Activated T-helper 17 cell treated with anti-CD3 and anti-CD28 coated beads, Interleukin-2, amount 50 U/mL, for 72 hours (primary cell): Measurements from ENCODE around the gene LRRC4. TPM values are rescaled to one million over a fixed set of nuclear protein-coding genes. Genes with fewer than 3 reads are reported as not detected.
A peak's percentile ranks its signal among the peaks of the same experiment; 100 is the strongest.

ENCODE experiments used
- ATAC-seq: fragments of 150-1000 bp; cut with Tn5 transposase; replicated peaks from 2 replicates; pipeline ENCODE4 v1.10.0; 2021; ENCODE audit warnings: mild to moderate bottlenecking, moderate library complexity
- H3K27ac Mint-ChIP-seq: one replicate; pipeline ENCODE4 v1.8.0; 2022; ENCODE audit warnings: mixed read lengths
- H3K27me3 Mint-ChIP-seq: one replicate; pipeline ENCODE4 v1.8.0; 2022; ENCODE audit warnings: mixed read lengths
- H3K36me3 Mint-ChIP-seq: one replicate; pipeline ENCODE4 v1.8.0; 2022; ENCODE audit warnings: low read depth, mild to moderate bottlenecking, mixed read lengths
- H3K4me1 Mint-ChIP-seq: one replicate; pipeline ENCODE4 v1.8.0; 2022; ENCODE audit warnings: mixed read lengths
- H3K4me3 Mint-ChIP-seq: one replicate; pipeline ENCODE4 v1.8.0; 2022; ENCODE audit warnings: mild to moderate bottlenecking, mixed read lengths
- H3K9me3 Mint-ChIP-seq: one replicate; pipeline ENCODE4 v1.8.0; 2022; ENCODE audit warnings: mixed read lengths
- total RNA-seq, 2 donors: library from RNA; stranded (reverse); gene quantifications; one replicate each; pipeline ENCODE4 v1.2.3, GENCODE V29; 2022

LRRC4 gene
- total RNA-seq, 2 donors from 2014 or later = 0.13 TPM; not detected in 1

GRCh38 chr7:127997226-127997922 is 33.9 kb downstream of the LRRC4 start:
- ATAC-seq = no peak
- Mint-ChIP-seq H3K4me3 (no peak overlapping the region), H3K27me3 (no peaks in the 10 kb centered on the region), H3K4me1 (peaks cover 9% of the 10 kb centered on the region), H3K9me3 (no peaks in the 10 kb centered on the region), H3K27ac (no peak overlapping the region), H3K36me3 (peaks cover 93% of the 10 kb centered on the region)

DNA sequence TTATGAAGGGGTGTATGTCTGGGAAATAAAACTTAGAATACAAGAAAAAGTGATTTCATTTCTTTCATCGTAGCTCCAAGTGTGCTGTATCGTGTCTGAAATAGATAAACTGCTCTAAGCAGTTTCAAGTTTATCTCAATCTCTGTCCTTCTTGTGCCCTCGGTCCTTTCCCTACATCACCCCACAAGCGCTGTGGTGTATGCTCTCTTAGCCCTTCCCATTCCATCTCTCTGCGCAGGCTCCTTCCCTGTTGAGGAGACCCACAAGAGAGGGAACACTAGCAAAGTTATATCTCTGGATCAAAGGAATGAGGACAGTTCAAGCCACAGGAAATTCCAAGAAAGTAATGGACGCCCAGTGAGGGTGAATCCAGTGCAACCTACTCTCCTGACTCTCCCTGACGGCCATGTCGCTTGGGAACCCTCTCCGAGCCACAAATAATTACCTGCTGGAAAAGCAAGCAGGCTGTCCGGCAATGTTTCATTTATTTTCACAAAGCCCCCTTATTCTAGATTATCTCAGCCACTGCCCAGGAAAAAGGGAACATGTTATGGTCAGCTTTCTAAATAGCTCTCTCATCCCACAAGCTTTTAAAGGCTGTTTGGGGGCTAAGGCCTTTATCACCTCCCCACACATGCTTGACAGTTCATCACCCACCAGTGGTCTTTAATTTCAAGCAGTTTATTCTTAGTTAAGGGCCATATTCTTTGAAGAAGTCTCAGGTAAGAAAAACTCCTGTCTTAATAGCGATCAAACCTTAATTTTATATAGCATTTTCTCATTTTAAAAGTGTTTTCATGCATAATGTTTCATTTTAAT is 34.8 kb downstream of the LRRC4 start:
- ATAC-seq = no peak
- Mint-ChIP-seq H3K4me3 (no peak overlapping the region), H3K9me3 (no peaks in the 10 kb centered on the region), H3K36me3 (peaks cover 95% of the 10 kb centered on the region), H3K4me1 (peaks cover 9% of the 10 kb centered on the region), H3K27ac (no peak overlapping the region), H3K27me3 (no peaks in the 10 kb centered on the region)

GRCh38 chr7:127995881-127996215 is 35.4 kb downstream of the LRRC4 start:
- H3K36me3 Mint-ChIP-seq = peaks cover 96% of the 10 kb centered on the region
- H3K27ac Mint-ChIP-seq = no peak overlapping the region
- H3K4me3 Mint-ChIP-seq = no peak overlapping the region
- H3K9me3 Mint-ChIP-seq = no peaks in the 10 kb centered on the region
- peaks cover 14% of the 10 kb centered on the region for H3K4me1 Mint-ChIP-seq
- no peaks in the 10 kb centered on the region for H3K27me3 Mint-ChIP-seq
- ATAC-seq = no peak

DNA sequence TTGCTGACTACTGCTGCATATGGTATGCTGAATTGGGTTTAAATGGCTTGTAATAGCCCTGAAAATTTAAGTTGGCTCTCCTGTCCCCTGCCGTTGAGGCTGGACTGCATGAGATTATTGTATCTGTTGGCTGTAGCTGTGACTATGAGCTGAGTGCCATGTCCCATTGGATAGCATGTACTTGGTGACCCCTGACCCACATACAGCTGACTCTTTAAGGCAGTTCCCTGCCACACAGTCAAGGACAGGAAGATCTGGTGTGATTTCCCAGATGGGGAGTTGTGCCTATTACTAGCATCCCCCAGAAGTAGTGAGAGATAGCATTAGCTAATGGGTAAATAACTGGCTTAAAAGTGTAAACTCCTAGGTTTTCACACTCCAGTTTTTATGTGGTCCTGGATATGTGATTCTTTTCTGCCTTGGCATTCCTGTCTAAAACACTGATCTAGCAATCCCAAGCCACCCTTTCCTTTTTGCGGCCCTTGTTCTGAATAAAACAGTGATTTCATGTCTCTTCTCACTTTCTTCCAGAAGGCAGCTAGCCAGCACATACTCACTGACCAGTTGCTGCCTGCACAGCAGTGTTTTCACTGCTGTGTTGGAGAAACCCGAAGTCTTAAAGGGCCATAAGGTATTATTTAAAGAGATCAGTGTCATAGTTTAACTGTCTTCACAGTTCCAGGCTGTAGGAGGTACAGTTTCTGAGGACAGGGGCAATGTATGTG is 35.9 kb downstream of the LRRC4 start:
- Mint-ChIP-seq H3K27ac (no peak overlapping the region), H3K36me3 (peaks cover 96% of the 10 kb centered on the region), H3K4me1 (peaks cover 14% of the 10 kb centered on the region), H3K9me3 (no peaks in the 10 kb centered on the region), H3K4me3 (no peak overlapping the region), H3K27me3 (no peaks in the 10 kb centered on the region)
- no peak for ATAC-seq

GRCh38 chr7:127993987-127994386 is 37.2 kb downstream of the LRRC4 start:
- H3K4me3 Mint-ChIP-seq = no peak overlapping the region
- H3K27ac Mint-ChIP-seq = no peak overlapping the region
- no peak for ATAC-seq
- no peaks in the 10 kb centered on the region for H3K9me3 Mint-ChIP-seq
- H3K4me1 Mint-ChIP-seq = peaks cover 14% of the 10 kb centered on the region
- H3K36me3 Mint-ChIP-seq = peaks cover 96% of the 10 kb centered on the region
- no peaks in the 10 kb centered on the region for H3K27me3 Mint-ChIP-seq

- Mint-ChIP-seq H3K4me1 (peaks cover 14% of the 10 kb centered on the region), H3K9me3 (no peaks in the 10 kb centered on the region), H3K27me3 (no peaks in the 10 kb centered on the region), H3K27ac (no peak overlapping the region), H3K4me3 (no peak overlapping the region), H3K36me3 (peaks cover 96% of the 10 kb centered on the region)
- no peak for ATAC-seq
Observed at GRCh38 chr7:127993317-127993716, 37.9 kb downstream of the LRRC4 start.

DNA sequence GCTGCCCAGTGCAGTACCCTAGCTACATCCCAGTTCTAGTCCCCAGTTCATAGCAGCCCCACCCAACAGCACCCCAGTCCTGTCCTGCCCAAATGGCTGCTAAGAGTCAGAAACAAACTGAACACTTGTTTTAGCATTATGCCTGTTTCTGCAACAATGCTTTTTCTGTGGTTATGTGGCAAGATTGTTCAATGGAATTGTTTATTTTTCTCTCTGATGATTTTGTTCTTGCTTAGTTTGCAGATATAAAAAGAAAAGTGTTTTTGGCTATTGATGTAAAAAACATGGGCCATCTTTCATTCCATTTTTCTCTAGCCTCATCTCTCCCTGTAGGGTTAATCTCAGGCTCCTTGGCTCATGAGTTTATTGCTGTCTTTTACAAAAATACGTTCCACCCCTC is 42.5 kb downstream of the LRRC4 start:
- peaks cover 13% of the 10 kb centered on the region for H3K4me1 Mint-ChIP-seq
- no peak for ATAC-seq
- H3K9me3 Mint-ChIP-seq = no peaks in the 10 kb centered on the region
- H3K36me3 Mint-ChIP-seq = peaks cover 79% of the 10 kb centered on the region
- no peak overlapping the region for H3K27ac Mint-ChIP-seq
- no peak overlapping the region for H3K4me3 Mint-ChIP-seq
- no peaks in the 10 kb centered on the region for H3K27me3 Mint-ChIP-seq

GRCh38 chr7:127986581-127987521 is 44.4 kb downstream of the LRRC4 start:
- peak overlapping the region; percentile 20 for H3K27ac Mint-ChIP-seq
- ATAC-seq = no peak
- peaks cover 60% of the 10 kb centered on the region for H3K36me3 Mint-ChIP-seq
- peaks cover 16% of the 10 kb centered on the region for H3K4me1 Mint-ChIP-seq
- no peaks in the 10 kb centered on the region for H3K27me3 Mint-ChIP-seq
- no peaks in the 10 kb centered on the region for H3K9me3 Mint-ChIP-seq
- H3K4me3 Mint-ChIP-seq = no peak overlapping the region

DNA sequence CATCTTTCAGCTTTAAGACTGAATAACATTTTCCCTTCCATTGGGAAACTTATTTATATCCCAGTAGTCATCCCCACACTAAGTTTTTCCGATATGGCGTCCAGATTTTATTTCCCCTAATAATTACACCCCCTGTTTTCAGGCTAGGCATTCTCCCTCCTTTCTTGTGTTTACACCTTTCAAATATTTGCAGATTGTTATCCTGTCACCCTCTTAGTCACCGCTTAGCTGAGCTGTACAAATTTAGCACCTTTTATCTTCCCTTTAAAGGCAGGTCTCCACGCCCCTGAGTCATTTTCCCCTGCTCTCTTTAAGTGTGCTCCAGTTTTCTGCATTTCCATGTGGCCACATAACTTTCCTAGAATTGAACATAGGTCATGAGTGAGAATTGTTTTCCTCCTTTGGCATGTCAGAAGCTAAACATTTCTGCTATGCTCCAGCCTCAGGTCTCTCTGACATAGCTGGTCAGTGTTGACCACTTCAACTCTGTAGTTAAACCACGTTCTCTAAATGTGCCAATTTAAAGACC is 47.4 kb downstream of the LRRC4 start:
- no peaks in the 10 kb centered on the region for H3K9me3 Mint-ChIP-seq
- H3K27ac Mint-ChIP-seq = peak overlapping the region; percentile 10
- peak; percentile 86 for ATAC-seq
- H3K4me3 Mint-ChIP-seq = no peak overlapping the region
- peaks cover 15% of the 10 kb centered on the region for H3K4me1 Mint-ChIP-seq
- H3K36me3 Mint-ChIP-seq = peaks cover 40% of the 10 kb centered on the region
- no peaks in the 10 kb centered on the region for H3K27me3 Mint-ChIP-seq

DNA sequence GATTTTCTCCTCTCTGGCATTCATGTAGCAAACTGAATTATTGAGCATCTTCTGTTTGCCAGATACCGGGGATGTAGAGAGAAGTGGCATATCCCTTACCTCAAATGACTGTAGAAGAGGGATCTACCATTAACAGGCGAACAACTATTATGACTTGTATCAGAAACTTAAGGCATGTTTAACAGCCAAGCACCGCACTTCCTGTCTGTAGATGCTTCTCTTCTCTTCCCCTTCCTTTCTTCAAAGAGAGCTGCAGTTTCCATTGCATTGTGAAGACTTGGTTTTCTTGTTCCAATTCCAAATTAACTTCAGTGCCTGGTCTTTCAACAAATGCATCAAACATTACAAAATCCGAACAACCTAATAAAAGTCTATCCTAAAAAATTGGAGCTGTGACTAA is 49.3 kb downstream of the LRRC4 start:
- Mint-ChIP-seq H3K27ac (no peak overlapping the region), H3K27me3 (no peaks in the 10 kb centered on the region), H3K4me3 (no peak overlapping the region), H3K36me3 (peaks cover 41% of the 10 kb centered on the region), H3K9me3 (peaks cover 12% of the 10 kb centered on the region), H3K4me1 (peaks cover 15% of the 10 kb centered on the region)
- ATAC-seq = no peak

DNA sequence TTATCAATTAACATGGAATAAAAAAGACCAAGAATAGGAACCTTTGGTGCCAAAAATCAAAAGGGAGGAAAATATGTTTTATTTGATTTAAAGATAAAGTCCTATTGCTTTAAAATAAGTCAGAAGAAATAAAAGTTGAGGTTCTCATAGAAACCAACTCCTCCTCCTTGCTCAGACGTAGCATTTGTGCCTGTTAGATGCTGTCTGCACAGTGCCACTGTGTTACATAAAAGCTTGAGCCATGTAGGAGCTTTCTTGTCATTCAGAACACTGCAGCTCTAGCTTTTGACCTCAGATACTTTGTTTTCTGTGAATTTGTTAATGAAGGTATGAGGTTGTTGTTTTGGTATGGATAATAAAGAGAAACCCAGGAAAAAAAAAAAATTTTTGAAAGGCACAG is 50.3 kb downstream of the LRRC4 start:
- Mint-ChIP-seq H3K9me3 (peaks cover 12% of the 10 kb centered on the region), H3K36me3 (peaks cover 52% of the 10 kb centered on the region), H3K4me1 (peaks cover 15% of the 10 kb centered on the region), H3K4me3 (no peak overlapping the region), H3K27ac (no peak overlapping the region), H3K27me3 (no peaks in the 10 kb centered on the region)
- ATAC-seq = no peak

DNA sequence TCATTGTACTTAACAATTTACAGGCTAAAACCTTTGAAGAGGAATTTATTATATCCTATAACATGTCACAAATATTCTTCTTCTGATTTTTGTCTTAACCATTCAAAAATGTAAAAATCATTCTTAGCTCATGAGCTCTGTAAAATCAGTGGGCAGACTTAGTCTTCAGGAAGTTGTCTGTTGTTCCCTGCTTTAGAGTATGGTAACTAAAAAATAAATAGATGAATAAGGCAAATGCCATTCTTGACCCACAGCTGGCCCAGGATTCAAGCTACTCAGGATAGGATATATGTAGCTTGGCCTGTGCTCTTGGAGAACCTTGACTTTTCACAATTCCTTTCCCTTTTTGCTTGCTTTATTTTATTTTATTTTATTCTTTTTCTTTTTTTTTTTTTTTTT is 51.5 kb downstream of the LRRC4 start:
- Mint-ChIP-seq H3K27me3 (no peaks in the 10 kb centered on the region), H3K9me3 (peaks cover 12% of the 10 kb centered on the region), H3K36me3 (peaks cover 58% of the 10 kb centered on the region), H3K4me1 (peaks cover 15% of the 10 kb centered on the region), H3K4me3 (no peak overlapping the region), H3K27ac (no peak overlapping the region)
- ATAC-seq = no peak

DNA sequence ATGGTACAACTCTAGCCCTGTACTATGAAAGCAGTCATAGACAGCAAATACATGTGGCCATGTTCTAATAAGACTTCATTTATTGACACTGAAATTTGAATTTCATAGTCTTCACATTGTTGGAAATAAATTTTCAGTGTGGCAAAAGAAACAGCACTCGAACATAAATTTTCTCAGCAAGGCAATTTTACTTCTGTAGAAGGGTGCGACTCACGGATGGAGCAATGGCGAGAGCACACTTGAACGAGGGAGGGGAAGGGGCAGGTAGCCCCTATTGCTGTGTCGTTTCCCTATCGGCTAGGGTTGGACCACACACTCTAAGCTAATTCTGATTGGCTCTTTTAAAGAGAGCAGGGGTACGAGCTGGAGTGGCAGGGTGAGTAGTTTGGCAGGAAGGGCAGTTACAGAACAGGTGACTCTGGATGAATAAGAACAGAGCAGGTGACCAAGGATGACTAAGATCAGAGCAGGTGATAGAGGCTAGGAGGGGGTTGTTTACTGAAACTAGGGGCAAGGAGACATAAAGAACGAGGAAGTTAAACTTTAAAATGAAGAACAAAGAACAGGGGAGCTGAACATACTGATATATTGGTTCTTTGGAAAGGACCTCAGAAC is 52.0 kb downstream of the LRRC4 start:
- Mint-ChIP-seq H3K27me3 (no peaks in the 10 kb centered on the region), H3K4me3 (no peak overlapping the region), H3K27ac (no peak overlapping the region), H3K36me3 (peaks cover 56% of the 10 kb centered on the region), H3K4me1 (peaks cover 11% of the 10 kb centered on the region), H3K9me3 (peaks cover 12% of the 10 kb centered on the region)
- ATAC-seq = no peak
